Activated naive CD8-positive, alpha-beta T cell treated with anti-CD3 and anti-CD28 coated beads, Interleukin-2, amount 50 U/mL, for 16 hours (primary cell): Measurements from ENCODE around the gene HDAC4.

Source experiments
- DNase-seq: peaks from one replicate; pipeline ENCODE4 v3.0.0-alpha.2; 2020; ENCODE audit warnings: low read depth, low spot score

HDAC4 gene

GRCh38 chr2:239267288-239267951 lies 133.4 kb downstream of the HDAC4 start:
- peak; percentile 79 for DNase-seq

GRCh38 chr2:239266779-239267287 lies 134.0 kb downstream of the HDAC4 start:
- no peak for DNase-seq

- DNase-seq = no peak
Observed at GRCh38 chr2:239266434-239266766, 134.4 kb downstream of the HDAC4 start.

- no peak for DNase-seq
Observed at GRCh38 chr2:239265681-239266433, 135.0 kb downstream of the HDAC4 start.

GRCh38 chr2:239264838-239265651 lies 135.8 kb downstream of the HDAC4 start:
- DNase-seq = no peak

GRCh38 chr2:239264492-239264837 lies 136.4 kb downstream of the HDAC4 start:
- no peak for DNase-seq

GRCh38 chr2:239263669-239264491 lies 136.9 kb downstream of the HDAC4 start:
- DNase-seq = no peak

- no peak for DNase-seq
Observed at GRCh38 chr2:239263231-239263630, 137.6 kb downstream of the HDAC4 start.

GRCh38 chr2:239262484-239263230 lies 138.2 kb downstream of the HDAC4 start:
- no peak for DNase-seq

- no peak for DNase-seq
Observed at GRCh38 chr2:239261796-239262483, 138.9 kb downstream of the HDAC4 start.

- no peak for DNase-seq
Observed at GRCh38 chr2:239261356-239261755, 139.5 kb downstream of the HDAC4 start.

GRCh38 chr2:239260546-239261327 lies 140.1 kb downstream of the HDAC4 start:
- no peak for DNase-seq

GRCh38 chr2:239259603-239260298 lies 141.1 kb downstream of the HDAC4 start:
- no peak for DNase-seq

GRCh38 chr2:239259173-239259572 lies 141.6 kb downstream of the HDAC4 start:
- DNase-seq = no peak

- no peak for DNase-seq
Observed at GRCh38 chr2:239258248-239258647, 142.6 kb downstream of the HDAC4 start.

GRCh38 chr2:239257511-239257937 lies 143.3 kb downstream of the HDAC4 start:
- no peak for DNase-seq

- no peak for DNase-seq
Observed at GRCh38 chr2:239256350-239256743, 144.5 kb downstream of the HDAC4 start.

- no peak for DNase-seq
Observed at GRCh38 chr2:239255628-239256349, 145.0 kb downstream of the HDAC4 start.
